OCI-LY7 (cell line): ENCODE data around the gene BTBD2. TPM values are rescaled to one million over a fixed set of nuclear protein-coding genes. Genes with fewer than 3 reads are reported as not detected.

Source experiments
- BruUV-seq: library from RNA; stranded (reverse); fragments of 400-500 nt; replicated peaks from 2 replicates; lab custom pipeline; 2021; lab: Mats Ljungman, UMichigan
- CTCF ChIA-PET: fragments of 300-600 bp; sonication (Branson Sonifier 250); formaldehyde crosslinking; loops from one replicate; lab custom pipeline; 2022; ENCODE audit warnings: antibody characterized with exemption; ENCODE audit not compliant: unreplicated experiment; lab: Charles Lee
- POLR2A ChIA-PET: fragments of 300-600 bp; sonication (Branson Sonifier 250); formaldehyde crosslinking; loops from one replicate; lab custom pipeline; 2022; ENCODE audit warnings: antibody characterized with exemption; lab: Charles Lee
- DNase-seq: peaks from one replicate; pipeline ENCODE4 v3.0.0-alpha.2; 2015; ENCODE audit warnings: low spot score
- H2AFZ ChIP-seq: fragments of 200-600 bp; sonication (generic), shearing (Covaris generic); 2 replicates; pipeline ENCODE4 v1.6.1; 2014; ENCODE audit warnings: mild to moderate bottlenecking, antibody characterized with exemption, low read length, moderate library complexity
- H3K27ac ChIP-seq: fragments of 200-600 bp; sonication (generic); 2 replicates; pipeline ENCODE4 v1.5.1; 2014; ENCODE audit warnings: mixed run types, low read depth, mild to moderate bottlenecking, moderate library complexity, low read length, inconsistent platforms; ENCODE audit not compliant: poor library complexity, severe bottlenecking
- H3K36me3 ChIP-seq: fragments of 200-600 bp; sonication (generic); 2 replicates; pipeline ENCODE4 v1.6.1; 2014; ENCODE audit warnings: mild to moderate bottlenecking, antibody characterized with exemption, low read length, moderate library complexity, mixed read lengths; ENCODE audit not compliant: insufficient read depth
- H3K4me1 ChIP-seq: fragments of 200-600 bp; sonication (generic); 2 replicates; pipeline ENCODE4 v1.5.1; 2014; ENCODE audit warnings: mild to moderate bottlenecking, low read length; ENCODE audit not compliant: insufficient read depth, poor library complexity, severe bottlenecking
- H3K4me2 ChIP-seq: fragments of 200-600 bp; sonication (generic); 2 replicates; pipeline ENCODE4 v1.6.1; 2014; ENCODE audit warnings: mild to moderate bottlenecking, low read length
- H3K4me3 ChIP-seq: fragments of 200-600 bp; sonication (generic); 2 replicates; pipeline ENCODE4 v1.5.1; 2014; ENCODE audit warnings: mild to moderate bottlenecking, low read depth, low read length; ENCODE audit not compliant: poor library complexity, severe bottlenecking
- H3K79me2 ChIP-seq: fragments of 200-600 bp; sonication (generic); 2 replicates; pipeline ENCODE4 v1.6.1; 2016; ENCODE audit warnings: low read depth, mild to moderate bottlenecking, low read length, moderate library complexity, mixed read lengths; ENCODE audit not compliant: insufficient read depth
- H3K9me2 ChIP-seq: fragments of 200-600 bp; sonication (generic); 2 replicates; pipeline ENCODE4 v1.6.1; 2016; ENCODE audit warnings: mild to moderate bottlenecking, low read length, mixed read lengths; ENCODE audit not compliant: insufficient read depth
- H3K9me3 ChIP-seq: fragments of 200-600 bp; sonication (generic); 2 replicates; pipeline ENCODE4 v1.6.1; 2014; ENCODE audit warnings: mild to moderate bottlenecking, mixed run types, low read length, mixed read lengths
- H4K20me1 ChIP-seq: fragments of 200-600 bp; sonication (generic); 2 replicates; pipeline ENCODE4 v1.6.1; 2014; ENCODE audit warnings: mild to moderate bottlenecking, antibody characterized with exemption, low read length, moderate library complexity, mixed read lengths; ENCODE audit not compliant: insufficient read depth
- EZH2phosphoT487 ChIP-seq: fragments of 200-600 bp; sonication (generic); IDR thresholded peaks from 2 replicates; pipeline ENCODE4 v1.6.1; 2018; ENCODE audit warnings: low read depth, borderline replicate concordance, mild to moderate bottlenecking, mixed run types, antibody characterized with exemption, low read length, moderate library complexity, mixed read lengths
- intact Hi-C: fragments of 100-400 bp; cut with micrococcal nuclease; formaldehyde crosslinking; loops from one replicate; pipeline ENCODE4 v1.10.0; 2022; ENCODE audit not compliant: unreplicated experiment
- total RNA-seq, 2 experiments: library from RNA; depleted of rRNA in 1 of 2; stranded (reverse); fragments of >200 nt in 1 of 2; shearing (Covaris generic) in 1 of 2; gene quantifications; 2 replicates each; pipeline ENCODE4 v1.2.3, GENCODE V29; 2014 to 2022
- TF ChIP-seq, protein P1 (sequence below): fragments of 200-600 bp; sonication (generic); conservative IDR thresholded peaks from 2 replicates; pipeline ENCODE4 v1.5.1; 2014; ENCODE audit warnings: mild to moderate bottlenecking, antibody characterized with exemption, low read length, moderate library complexity, mixed read lengths

The BTBD2 gene
- total RNA-seq, 2 experiments from 2014 or later: 53.9 to 91.6 TPM

DNA sequence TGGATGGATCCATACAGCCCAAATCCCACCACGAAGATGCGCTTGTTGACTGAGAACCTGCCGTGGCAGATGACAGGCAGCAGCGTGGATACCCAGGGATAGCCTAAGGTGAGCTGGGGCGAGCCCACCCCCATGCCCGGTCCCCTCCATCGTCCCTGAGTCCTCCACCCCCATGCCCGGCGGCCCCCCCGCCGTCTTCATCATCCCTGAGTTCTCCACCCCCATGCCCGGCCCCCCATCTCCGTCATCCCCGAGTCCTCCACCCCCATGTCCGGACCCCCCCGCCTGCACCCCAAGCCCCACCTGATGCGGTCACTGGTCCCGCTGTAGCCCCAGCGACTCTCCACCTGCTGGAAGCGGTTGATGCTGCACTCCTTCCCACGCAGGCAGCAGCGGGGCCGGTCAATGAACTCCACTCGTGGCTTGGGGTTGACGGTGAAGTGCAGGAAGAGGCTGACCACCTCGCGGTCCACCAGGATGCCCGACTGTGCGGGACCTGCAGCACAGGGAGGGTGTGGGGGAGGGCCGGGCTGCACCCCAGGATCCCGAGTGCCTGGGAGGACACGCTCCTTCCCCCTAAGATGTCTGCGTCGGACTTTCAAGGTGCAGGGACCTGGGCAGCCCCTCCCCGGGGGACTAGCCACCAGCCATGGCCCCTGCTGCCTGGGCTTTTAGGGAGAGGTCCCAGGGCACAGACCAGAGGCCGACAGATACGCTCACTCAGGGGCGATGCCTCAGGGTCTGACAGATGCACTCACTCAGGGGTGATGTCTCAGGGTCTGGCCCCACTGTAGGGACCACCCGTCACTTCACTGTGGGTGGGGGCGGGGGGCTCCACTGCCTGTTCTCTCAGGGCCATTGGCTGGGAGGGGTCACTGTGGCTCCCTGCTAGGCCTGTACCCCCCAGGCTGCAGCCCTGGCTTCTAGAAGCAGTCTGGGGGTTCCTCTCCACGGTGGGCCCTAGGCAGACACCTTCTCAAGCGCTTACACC is 28.0 kb downstream of the BTBD2 start:
- Histone ChIP-seq H4K20me1 (no peaks in the 10 kb centered on the region), H3K4me3 (no peak overlapping the region), H3K4me2 (no peak overlapping the region), H3K36me3 (peaks cover 78% of the 10 kb centered on the region), H3K27ac (no peak overlapping the region), H3K9me2 (no peaks in the 10 kb centered on the region), H3K79me2 (no peaks in the 10 kb centered on the region), H2AFZ (no peak overlapping the region), H3K4me1 (no peaks in the 10 kb centered on the region), H3K9me3 (no peaks in the 10 kb centered on the region)
- intact Hi-C loops: no loop called here
- ChIA-PET POLR2A (no interaction called here), CTCF (no interaction called here)
- no peak for TF ChIP-seq EZH2phosphoT487
- TF ChIP-seq, protein P1, sequence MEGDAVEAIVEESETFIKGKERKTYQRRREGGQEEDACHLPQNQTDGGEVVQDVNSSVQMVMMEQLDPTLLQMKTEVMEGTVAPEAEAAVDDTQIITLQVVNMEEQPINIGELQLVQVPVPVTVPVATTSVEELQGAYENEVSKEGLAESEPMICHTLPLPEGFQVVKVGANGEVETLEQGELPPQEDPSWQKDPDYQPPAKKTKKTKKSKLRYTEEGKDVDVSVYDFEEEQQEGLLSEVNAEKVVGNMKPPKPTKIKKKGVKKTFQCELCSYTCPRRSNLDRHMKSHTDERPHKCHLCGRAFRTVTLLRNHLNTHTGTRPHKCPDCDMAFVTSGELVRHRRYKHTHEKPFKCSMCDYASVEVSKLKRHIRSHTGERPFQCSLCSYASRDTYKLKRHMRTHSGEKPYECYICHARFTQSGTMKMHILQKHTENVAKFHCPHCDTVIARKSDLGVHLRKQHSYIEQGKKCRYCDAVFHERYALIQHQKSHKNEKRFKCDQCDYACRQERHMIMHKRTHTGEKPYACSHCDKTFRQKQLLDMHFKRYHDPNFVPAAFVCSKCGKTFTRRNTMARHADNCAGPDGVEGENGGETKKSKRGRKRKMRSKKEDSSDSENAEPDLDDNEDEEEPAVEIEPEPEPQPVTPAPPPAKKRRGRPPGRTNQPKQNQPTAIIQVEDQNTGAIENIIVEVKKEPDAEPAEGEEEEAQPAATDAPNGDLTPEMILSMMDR: no peak
- DNase-seq: no peak
- BruUV-seq: no TSS peak

DNA sequence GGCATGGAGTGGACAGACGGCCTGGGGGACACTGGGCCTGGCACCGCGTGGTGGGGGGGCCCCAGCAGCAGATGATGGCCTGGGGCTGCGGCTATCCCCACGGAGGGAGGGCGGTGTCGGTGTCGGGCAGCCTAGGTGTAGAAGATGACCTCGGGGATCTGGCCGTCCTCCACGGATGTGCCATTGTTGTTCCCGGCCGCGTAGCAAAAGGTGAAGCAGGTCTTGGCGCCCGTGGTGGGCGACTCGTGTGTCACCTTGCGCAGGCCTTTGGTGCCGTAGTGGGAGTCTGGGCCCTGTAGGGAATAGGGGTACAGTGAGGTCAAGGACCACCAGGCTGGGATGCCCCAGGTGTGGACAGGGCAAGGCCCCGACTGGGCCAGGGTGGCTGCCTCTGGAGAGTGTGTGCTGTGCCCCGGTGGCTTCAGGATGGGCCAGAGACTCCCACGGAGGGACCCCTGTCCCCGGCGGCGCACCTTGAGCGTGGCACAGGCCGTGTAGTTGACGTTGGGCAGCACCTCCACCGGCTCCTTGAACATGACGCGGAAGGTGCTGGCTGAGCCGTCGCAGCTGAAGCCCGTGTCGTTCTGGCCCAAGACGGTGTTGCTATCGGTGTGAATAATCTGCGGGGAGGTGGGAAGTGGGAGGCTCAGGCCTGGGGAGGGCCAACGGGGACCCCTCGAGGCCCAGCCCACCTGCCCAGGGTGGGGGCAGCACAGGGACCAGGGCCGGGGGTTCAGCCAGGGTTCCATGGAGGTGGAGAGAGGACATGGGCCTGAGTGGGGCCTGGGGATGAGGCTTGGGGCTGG is 29.0 kb downstream of the BTBD2 start:
- Histone ChIP-seq H3K36me3 (peaks cover 79% of the 10 kb centered on the region), H3K27ac (no peak overlapping the region), H3K4me3 (no peak overlapping the region), H3K4me1 (no peaks in the 10 kb centered on the region), H3K9me3 (no peaks in the 10 kb centered on the region), H3K9me2 (no peaks in the 10 kb centered on the region), H4K20me1 (no peaks in the 10 kb centered on the region), H3K79me2 (no peaks in the 10 kb centered on the region), H3K4me2 (no peak overlapping the region), H2AFZ (no peak overlapping the region)
- intact Hi-C loops: no loop called here
- ChIA-PET POLR2A (no interaction called here), CTCF (no interaction called here)
- TF ChIP-seq, protein P1: no peak
- no peak for TF ChIP-seq EZH2phosphoT487
- TSS peak; percentile 88 for BruUV-seq
- no peak for DNase-seq
